CD4-positive, alpha-beta T cell treated with Interleukin-15 for 4 hours (primary cell): ENCODE results near the gene TMEM239.

Source experiments
- DNase-seq: peaks from one replicate; pipeline ENCODE4 v3.0.0-alpha.2; 2020; ENCODE audit warnings: low spot score

Gene TMEM239

GRCh38 chr20:2849529-2849928 lies 33.4 kb downstream of the TMEM239 start:
- DNase-seq = no peak

- DNase-seq = no peak
Measured at GRCh38 chr20:2851086-2851485, 34.9 kb downstream of the TMEM239 start.

GRCh38 chr20:2858591-2858990 lies 42.4 kb downstream of the TMEM239 start:
- no peak for DNase-seq

GRCh38 chr20:2859330-2860121 lies 43.4 kb downstream of the TMEM239 start:
- DNase-seq = no peak

GRCh38 chr20:2864626-2865025 lies 48.5 kb downstream of the TMEM239 start:
- DNase-seq = no peak

GRCh38 chr20:2865101-2865500 lies 48.9 kb downstream of the TMEM239 start:
- DNase-seq = no peak

- DNase-seq = peak; percentile 30
Measured at GRCh38 chr20:2865630-2866029, 49.5 kb downstream of the TMEM239 start.

GRCh38 chr20:2866236-2866635 lies 50.1 kb downstream of the TMEM239 start:
- no peak for DNase-seq

- no peak for DNase-seq
Measured at GRCh38 chr20:2867081-2867864, 51.1 kb downstream of the TMEM239 start.
